H1 (cell line): ENCODE results near the gene TSHZ2. TPM values are rescaled to one million over a fixed set of nuclear protein-coding genes. Genes with fewer than 3 reads are reported as not detected.

Experiments
- CTCF ChIA-PET: fragments of 300-600 bp; sonication (Branson Sonifier 250); formaldehyde crosslinking; loops from one replicate; lab custom pipeline; 2021; ENCODE audit not compliant: partially characterized antibody; lab: Charles Lee
- POLR2A ChIA-PET: fragments of 300-600 bp; sonication (Branson Sonifier 250); formaldehyde crosslinking; loops from one replicate; lab custom pipeline; 2021; ENCODE audit warnings: inconsistent platforms; ENCODE audit not compliant: partially characterized antibody; lab: Charles Lee
- DNase-seq, 2 experiments: peaks; one replicate each; pipeline versions ENCODE4 v3.0.0 to v3.0.0-alpha.2; 2010 to 2022; ENCODE audit warnings: low spot score in 2 of 2, low read depth in 1 of 2, mixed read lengths in 1 of 2
- FAIRE-seq: peaks from 2 replicates; lab custom pipeline; 2011; peaks lifted over from hg19 to GRCh38; lab: Jason Lieb, UNC
- H2AFZ ChIP-seq: 2 replicates; pipeline ENCODE4 v1.8.1; 2012; ENCODE audit warnings: low read length, inconsistent platforms
- H2AK5ac ChIP-seq: 2 replicates; pipeline ENCODE4 v1.6.1; 2013; ENCODE audit warnings: low read depth, low read length
- H2BK120ac ChIP-seq: replicated peaks from 2 replicates; pipeline ENCODE3; 2013; ENCODE audit warnings: low read depth, low read length, inconsistent platforms
- H2BK12ac ChIP-seq: 2 replicates; pipeline ENCODE4 v1.6.1; 2013; ENCODE audit warnings: low read depth, low read length
- H2BK15ac ChIP-seq: 2 replicates; pipeline ENCODE4 v1.6.1; 2013; ENCODE audit warnings: low read length
- H2BK20ac ChIP-seq: 2 replicates; pipeline ENCODE4 v1.6.1; 2013; ENCODE audit warnings: low read length
- H2BK5ac ChIP-seq: 2 replicates; pipeline ENCODE4 v1.6.1; 2013; ENCODE audit warnings: low read depth, low read length
- H3K14ac ChIP-seq: 2 replicates; pipeline ENCODE4 v1.6.1; 2013; ENCODE audit warnings: inconsistent platforms; ENCODE audit not compliant: insufficient read length
- H3K18ac ChIP-seq: 2 replicates; pipeline ENCODE4 v1.6.1; 2013; ENCODE audit warnings: low read length; ENCODE audit errors: extremely low read depth
- H3K23ac ChIP-seq: 2 replicates; pipeline ENCODE4 v1.6.1; 2013; ENCODE audit warnings: inconsistent platforms; ENCODE audit not compliant: insufficient read length
- H3K23me2 ChIP-seq: 2 replicates; pipeline ENCODE4 v1.6.1; 2013; ENCODE audit warnings: low read depth, low read length
- H3K27ac ChIP-seq: 2 replicates; pipeline ENCODE4 v1.6.1; 2011; ENCODE audit warnings: low read depth, low read length, inconsistent platforms
- H3K27me3 ChIP-seq, 4 experiments: replicated peaks in 1 of 4; 1 replicate in 1 of 4; 2 replicates in 3 of 4; pipeline versions ENCODE4 v1.6.1 to v1.8.1; 2011 to 2013; ENCODE audit warnings: low read length in 3 of 4, mild to moderate bottlenecking in 3 of 4, inconsistent platforms in 2 of 4, mixed read lengths in 2 of 4, moderate library complexity in 1 of 4; ENCODE audit not compliant: control insufficient read depth in 3 of 4, insufficient read depth in 3 of 4; ENCODE audit errors: extremely low read depth in 1 of 4
- H3K36me3 ChIP-seq, 4 experiments: 2 replicates each; pipeline versions ENCODE4 v1.6.1 to v1.8.1; 2011 to 2013; ENCODE audit warnings: mild to moderate bottlenecking in 4 of 4, low read length in 3 of 4, moderate library complexity in 2 of 4, control low read depth in 1 of 4, inconsistent platforms in 1 of 4; ENCODE audit not compliant: insufficient read depth in 4 of 4, control insufficient read depth in 2 of 4
- H3K4ac ChIP-seq: replicated peaks from 2 replicates; pipeline ENCODE3; 2013; ENCODE audit warnings: low read length, low read depth, mixed read lengths, inconsistent platforms; ENCODE audit not compliant: insufficient read length
- H3K4me1 ChIP-seq, 4 experiments: replicated peaks in 1 of 4; 1 replicate in 1 of 4; 2 replicates in 3 of 4; pipeline versions ENCODE4 v1.6.1 to v1.8.1; 2011 to 2013; ENCODE audit warnings: low read length in 3 of 4, inconsistent platforms in 2 of 4, mixed read lengths in 1 of 4; ENCODE audit not compliant: insufficient read depth in 4 of 4, control insufficient read depth in 3 of 4
- H3K4me2 ChIP-seq, 2 experiments: 2 replicates each; pipeline versions ENCODE4 v1.6.1 to v1.8.1; 2011 to 2013; ENCODE audit warnings: low read depth in 2 of 2, low read length in 2 of 2, control low read depth in 1 of 2, inconsistent platforms in 1 of 2, mild to moderate bottlenecking in 1 of 2; ENCODE audit not compliant: insufficient read depth in 1 of 2
- H3K4me3 ChIP-seq, 4 experiments: fragments of 200-600, 300-600 bp in 1 of 4; sonication (generic), shearing (Covaris generic), sonication (Bioruptor Twin) in 1 of 4; 2 replicates each; pipeline versions ENCODE4 v1.5.1 to v1.8.1; 2011 to 2016; ENCODE audit warnings: low read length in 4 of 4, low read depth in 3 of 4, control low read depth in 2 of 4, inconsistent platforms in 2 of 4, mild to moderate bottlenecking in 2 of 4, mixed read lengths in 1 of 4, moderate library complexity in 1 of 4; ENCODE audit not compliant: insufficient read depth in 2 of 4; ENCODE audit errors: extremely low read depth in 1 of 4
- H3K56ac ChIP-seq: replicated peaks from 2 replicates; pipeline ENCODE3; 2013; ENCODE audit warnings: low read depth, mild to moderate bottlenecking, mixed read lengths, low read length, inconsistent platforms; ENCODE audit not compliant: insufficient read length
- H3K79me1 ChIP-seq: 2 replicates; pipeline ENCODE4 v1.6.1; 2013; ENCODE audit warnings: low read depth, low read length, control low read depth
- H3K79me2 ChIP-seq, 2 experiments: 2 replicates each; pipeline versions ENCODE4 v1.6.1 to v1.8.1; 2012 to 2013; ENCODE audit warnings: low read length in 2 of 2, mild to moderate bottlenecking in 2 of 2, inconsistent platforms in 1 of 2; ENCODE audit not compliant: insufficient read depth in 2 of 2, control insufficient read depth in 1 of 2
- H3K9ac ChIP-seq, 4 experiments: replicated peaks in 1 of 4; 1 replicate in 1 of 4; 2 replicates in 3 of 4; pipeline versions ENCODE4 v1.6.1 to v1.8.1; 2011 to 2013; ENCODE audit warnings: low read depth in 3 of 4, low read length in 3 of 4, control low read depth in 2 of 4, mild to moderate bottlenecking in 2 of 4, moderate library complexity in 2 of 4, inconsistent platforms in 1 of 4; ENCODE audit errors: extremely low read depth in 1 of 4
- H3K9me3 ChIP-seq, 2 experiments: 2 replicates each; pipeline versions ENCODE4 v1.6.1 to v1.8.1; 2012 to 2013; ENCODE audit warnings: mild to moderate bottlenecking in 2 of 2, moderate library complexity in 2 of 2, control low read depth in 1 of 2, inconsistent platforms in 1 of 2, low read depth in 1 of 2, low read length in 1 of 2, mixed read lengths in 1 of 2; ENCODE audit not compliant: insufficient read depth in 2 of 2
- H4K20me1 ChIP-seq, 2 experiments: replicated peaks in 1 of 2; 2 replicates each; pipeline versions ENCODE3 to v1.8.1; 2011 to 2013; ENCODE audit warnings: inconsistent platforms in 2 of 2, low read length in 2 of 2, mild to moderate bottlenecking in 1 of 2; ENCODE audit not compliant: insufficient read depth in 2 of 2, control insufficient read depth in 1 of 2
- H4K5ac ChIP-seq: 2 replicates; pipeline ENCODE4 v1.6.1; 2013; ENCODE audit warnings: low read length, low read depth, mixed read lengths, inconsistent platforms; ENCODE audit not compliant: insufficient read length
- H4K8ac ChIP-seq: 2 replicates; pipeline ENCODE4 v1.8.0; 2013; ENCODE audit warnings: mild to moderate bottlenecking, moderate library complexity, low read length, inconsistent platforms; ENCODE audit not compliant: insufficient read depth; ENCODE audit errors: extremely low read depth
- H4K91ac ChIP-seq: replicated peaks from 2 replicates; pipeline ENCODE3; 2013; ENCODE audit warnings: low read length, mixed read lengths, inconsistent platforms; ENCODE audit not compliant: insufficient read length
- BACH1 ChIP-seq: IDR thresholded peaks from 2 replicates; pipeline ENCODE4 v1.6.1; 2012; ENCODE audit warnings: low read length, improper control_type of control experiment
- CBX5 ChIP-seq: fragments of 300-800, 300-1000 bp; sonication (generic); IDR thresholded peaks from 2 replicates; pipeline ENCODE4 v1.7.1; 2016; ENCODE audit warnings: antibody characterized with exemption, low read length, low read depth
- CHD2 ChIP-seq: IDR thresholded peaks from 2 replicates; pipeline ENCODE4 v1.6.1; 2012; ENCODE audit warnings: low read length, improper control_type of control experiment
- CTBP2 ChIP-seq: IDR thresholded peaks from 2 replicates; pipeline ENCODE4 v1.7.0; 2011; ENCODE audit warnings: borderline replicate concordance, mild to moderate bottlenecking, moderate library complexity, mixed read lengths, low read length; ENCODE audit not compliant: insufficient read depth, insufficient read length
- PHF8 ChIP-seq: fragments of 200-600 bp; sonication (generic); conservative IDR thresholded peaks from 2 replicates; pipeline ENCODE4 v1.7.1; 2012; ENCODE audit warnings: low read depth, mild to moderate bottlenecking, inconsistent platforms, low read length, moderate library complexity
- RFX5 ChIP-seq: IDR thresholded peaks from 2 replicates; pipeline ENCODE4 v1.6.1; 2011; ENCODE audit warnings: low read depth, low read length, improper control_type of control experiment, borderline replicate concordance
- SIN3A ChIP-seq, 2 experiments: IDR thresholded peaks in 1 of 2; conservative IDR thresholded peaks in 1 of 2; 2 replicates each; pipeline ENCODE4 v1.6.1; 2011 to 2012; ENCODE audit warnings: low read length in 2 of 2, improper control_type of control experiment in 1 of 2, low read depth in 1 of 2, mild to moderate bottlenecking in 1 of 2
- SP4 ChIP-seq: IDR thresholded peaks from 2 replicates; pipeline ENCODE4 v1.6.1; 2012; ENCODE audit warnings: low read length, inconsistent platforms
- TCF12 ChIP-seq: IDR thresholded peaks from 2 replicates; pipeline ENCODE4 v1.6.1; 2011; ENCODE audit warnings: low read depth, mild to moderate bottlenecking, low read length
- WGBS, 2 experiments: shearing (Covaris generic) in 1 of 2; methylation state at CpG; one replicate each; pipeline versions ENCODE4 v1.1.6 to v1.1.7; 2013 to 2015; ENCODE audit warnings: low lambda C conversion rate in 2 of 2, mixed read lengths in 2 of 2, inconsistent platforms in 1 of 2, low coverage in 1 of 2, missing lambda C conversion rate in 1 of 2; ENCODE audit not compliant: insufficient replicate concordance in 2 of 2, insufficient coverage in 1 of 2, insufficient read length in 1 of 2; ENCODE audit errors: extremely low coverage in 1 of 2, missing lambda C conversion rate in 1 of 2; 5-methylcytosine and 5-hydroxymethylcytosine counted together
- polyA plus RNA-seq, 7 experiments: library from polyadenylated mRNA; depleted of rRNA in 3 of 7; stranded (reverse) in 5 of 7; unstranded in 2 of 7; fragments of >200 nt in 5 of 7; fragments of 200-250 nt in 2 of 7; gene quantifications; 1 replicate in 5 of 7; 2 replicates in 1 of 7; 4 replicates in 1 of 7; pipeline versions ENCODE4 v1.2.1 to v1.2.3, GENCODE V29; 2011 to 2013; ENCODE audit warnings: missing spikeins in 2 of 7, mixed read lengths in 2 of 7
- total RNA-seq: library from RNA; stranded (reverse); fragmentation: NEBNext Ultra II Directional; extraction: Animal tissue kit (Norgen Biotek cat#: 25700); gene quantifications from 2 replicates; pipeline ENCODE4 v1.2.1, GENCODE V29; 2021

Gene TSHZ2
- total and polyA plus RNA-seq, 2 of the 8 experiments (the other 6 are each of a cell fraction or from before 2014, with no cell fraction given) = 0.14 to 0.30 TPM

DNA sequence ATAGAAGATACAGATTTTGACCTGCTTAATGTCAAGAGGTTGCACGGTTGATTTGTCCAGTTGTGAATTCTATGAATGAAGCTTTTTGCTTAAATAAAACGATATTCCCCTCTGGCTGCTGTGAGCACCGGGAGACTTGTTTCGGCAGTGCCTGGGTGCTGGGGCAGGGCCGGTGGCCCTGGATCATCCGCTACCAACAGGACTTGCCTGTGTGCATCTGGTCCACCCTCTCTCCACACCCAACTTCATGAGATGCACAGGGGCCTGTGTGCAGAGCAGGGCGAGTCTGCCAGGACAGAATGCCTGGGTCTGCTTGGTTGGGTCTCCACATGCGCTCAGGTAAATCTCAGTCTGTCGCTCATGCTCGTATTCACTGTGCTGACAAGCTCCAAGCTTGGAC, 65.5 kb downstream of the TSHZ2 start:
- no peak overlapping the region for H3K18ac ChIP-seq
- FAIRE-seq (no peak), DNase-seq (no peak)
- H3K14ac ChIP-seq = no peak overlapping the region
- no peaks in the 10 kb centered on the region for H3K9me3 ChIP-seq
- POLR2A ChIA-PET = no interaction called here
- H3K4ac ChIP-seq = no peak overlapping the region
- 97% methylated on average over 10 of the region's 10 CpGs; no CpG with 5 or more reads in 1 of the 2 experiments for WGBS, 2 experiments
- no peaks in the 10 kb centered on the region for H3K36me3 ChIP-seq
- H3K27ac ChIP-seq = no peak overlapping the region
- no peak overlapping the region for H3K4me2 ChIP-seq
- TF ChIP-seq PHF8 (no peak), CBX5 (no peak), RFX5 (no peak), CHD2 (no peak), CTBP2 (no peak), BACH1 (no peak), TCF12 (no peak), SIN3A (conservative IDR thresholded peaks at IDR 0.05 in 1 of 2, IDR thresholded peaks at IDR 0.05 in 1 of 2; ENCODE audit: low read depth in 1 of 2, low read length in 2 of 2) (no peak), SP4 (no peak)
- H3K56ac ChIP-seq = no peak overlapping the region
- no peak overlapping the region for H4K8ac ChIP-seq
- no peak overlapping the region; the same call in 1 of the 2 replicates for H2AFZ ChIP-seq
- no peak overlapping the region for H2BK5ac ChIP-seq
- no peak overlapping the region for H3K9ac ChIP-seq
- no peak overlapping the region for H2BK20ac ChIP-seq
- H3K79me2 ChIP-seq = no peaks in the 10 kb centered on the region
- no peak overlapping the region for H4K91ac ChIP-seq
- H3K4me3 ChIP-seq = no peak overlapping the region
- no peak overlapping the region for H2BK15ac ChIP-seq
- no peaks in the 10 kb centered on the region for H3K4me1 ChIP-seq
- H2BK12ac ChIP-seq = no peak overlapping the region
- CTCF ChIA-PET = interaction anchor here (0.9 to 1.1 kb wide), 2 partner anchors 12 to 100 kb away, joined by 3 read pairs; no protein-coding TSS in a partner anchor
- H3K23ac ChIP-seq = no peak overlapping the region
- no peak overlapping the region for H4K5ac ChIP-seq
- H3K79me1 ChIP-seq = no peaks in the 10 kb centered on the region
- no peaks in the 10 kb centered on the region for H4K20me1 ChIP-seq
- no peaks in the 10 kb centered on the region for H3K27me3 ChIP-seq
- H2AK5ac ChIP-seq = no peak overlapping the region
- no peaks in the 10 kb centered on the region for H3K23me2 ChIP-seq
- H2BK120ac ChIP-seq = no peak overlapping the region
